H1 (cell line): ENCODE results near the gene CAPS. TPM values are rescaled to one million over a fixed set of nuclear protein-coding genes. Genes with fewer than 3 reads are reported as not detected.

ENCODE experiments used
- ASH2L ChIP-seq: fragments of 200-600, 300-600 bp; sonication (generic); IDR thresholded peaks from one replicate; pipeline ENCODE4 v1.7.1; 2017; ENCODE audit warnings: low read length
- CBX5 ChIP-seq: fragments of 300-800, 300-1000 bp; sonication (generic); IDR thresholded peaks from 2 replicates; pipeline ENCODE4 v1.7.1; 2016; ENCODE audit warnings: antibody characterized with exemption, low read length, low read depth
- CREB1 ChIP-seq: IDR thresholded peaks from 2 replicates; pipeline ENCODE4 v1.6.1; 2012; ENCODE audit warnings: inconsistent platforms
- CTBP2 ChIP-seq: IDR thresholded peaks from 2 replicates; pipeline ENCODE4 v1.7.0; 2011; ENCODE audit warnings: borderline replicate concordance, mild to moderate bottlenecking, moderate library complexity, mixed read lengths, low read length; ENCODE audit not compliant: insufficient read depth, insufficient read length
- EZH2 ChIP-seq: fragments of 200-600 bp; sonication (generic); IDR thresholded peaks from 2 replicates; pipeline ENCODE4 v1.7.1; 2012; ENCODE audit warnings: low read depth, mild to moderate bottlenecking, moderate library complexity, low read length, inconsistent platforms; ENCODE audit not compliant: severe bottlenecking
- JUN ChIP-seq: IDR thresholded peaks from 2 replicates; pipeline ENCODE4 v1.6.1; 2011; ENCODE audit warnings: low read depth, mild to moderate bottlenecking, improper control_type of control experiment, low read length
- SIRT6 ChIP-seq: IDR thresholded peaks from one replicate; pipeline ENCODE4 v1.7.1; 2012; ENCODE audit warnings: low read length, inconsistent platforms
- TCF12 ChIP-seq: IDR thresholded peaks from 2 replicates; pipeline ENCODE4 v1.6.1; 2011; ENCODE audit warnings: low read depth, mild to moderate bottlenecking, low read length
- polyA plus RNA-seq, 7 experiments: library from polyadenylated mRNA; depleted of rRNA in 3 of 7; stranded (reverse) in 5 of 7; unstranded in 2 of 7; fragments of >200 nt in 5 of 7; fragments of 200-250 nt in 2 of 7; gene quantifications; 1 replicate in 5 of 7; 2 replicates in 1 of 7; 4 replicates in 1 of 7; pipeline versions ENCODE4 v1.2.1 to v1.2.3, GENCODE V29; 2011 to 2013; ENCODE audit warnings: missing spikeins in 2 of 7, mixed read lengths in 2 of 7
- total RNA-seq: library from RNA; stranded (reverse); fragmentation: NEBNext Ultra II Directional; extraction: Animal tissue kit (Norgen Biotek cat#: 25700); gene quantifications from 2 replicates; pipeline ENCODE4 v1.2.1, GENCODE V29; 2021
- TF ChIP-seq, protein P1 (sequence below): IDR thresholded peaks from 2 replicates; pipeline ENCODE4 v1.6.1; 2011; ENCODE audit warnings: low read depth, mild to moderate bottlenecking, low read length; ENCODE audit not compliant: insufficient read depth

The CAPS gene
- total and polyA plus RNA-seq, 2 of the 8 experiments (the other 6 are each of a cell fraction or from before 2014, with no cell fraction given): 2.1 to 2.4 TPM

DNA sequence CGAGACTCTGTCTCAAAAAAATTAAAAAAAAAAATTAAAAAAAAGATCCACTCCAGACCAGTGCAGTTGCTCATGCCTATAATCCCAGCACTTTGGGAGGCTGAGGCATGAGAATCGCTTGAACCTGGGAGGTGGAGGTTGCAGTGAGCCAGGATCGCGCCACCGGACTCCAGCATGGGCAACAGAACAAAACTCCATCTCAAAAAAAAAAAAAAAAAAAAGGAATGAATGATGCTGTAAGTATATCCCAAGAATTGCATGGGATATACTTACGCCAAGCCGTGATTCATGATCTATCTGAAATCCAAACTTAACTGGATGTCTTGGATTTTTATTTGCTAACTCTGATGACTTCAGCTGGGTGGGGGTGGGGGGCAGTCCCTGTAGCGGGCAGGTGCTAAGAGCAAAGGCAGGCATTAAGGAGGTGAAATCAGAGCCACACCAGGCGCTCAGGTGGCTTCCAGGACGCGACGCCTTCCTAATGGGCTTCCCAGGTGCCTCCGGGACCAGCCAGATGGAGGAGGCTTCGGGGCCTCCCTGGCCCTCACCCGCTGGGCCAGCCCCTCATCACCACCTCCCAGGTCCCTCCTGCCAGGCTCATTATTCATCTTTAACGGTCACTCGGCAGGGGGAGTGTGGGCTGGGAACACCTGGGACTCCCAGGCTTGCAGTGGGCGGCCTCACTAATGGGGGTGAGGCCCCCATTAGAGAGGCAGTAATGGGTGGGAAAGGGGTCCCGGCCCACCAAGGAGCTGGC, 32.3 kb upstream of the CAPS start (continued):
- TF ChIP-seq JUN (no peak), TCF12 (no peak), CTBP2 (no peak), ASH2L (no peak), EZH2 (no peak), CREB1 (no peak), CBX5 (no peak), SIRT6 (no peak)
- TF ChIP-seq, protein P1, sequence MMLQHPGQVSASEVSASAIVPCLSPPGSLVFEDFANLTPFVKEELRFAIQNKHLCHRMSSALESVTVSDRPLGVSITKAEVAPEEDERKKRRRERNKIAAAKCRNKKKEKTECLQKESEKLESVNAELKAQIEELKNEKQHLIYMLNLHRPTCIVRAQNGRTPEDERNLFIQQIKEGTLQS: no peak
- TF ChIP-seq, all 59 proteins: peak for 0
